ENCODE results near the gene UBE2H.

DNA sequence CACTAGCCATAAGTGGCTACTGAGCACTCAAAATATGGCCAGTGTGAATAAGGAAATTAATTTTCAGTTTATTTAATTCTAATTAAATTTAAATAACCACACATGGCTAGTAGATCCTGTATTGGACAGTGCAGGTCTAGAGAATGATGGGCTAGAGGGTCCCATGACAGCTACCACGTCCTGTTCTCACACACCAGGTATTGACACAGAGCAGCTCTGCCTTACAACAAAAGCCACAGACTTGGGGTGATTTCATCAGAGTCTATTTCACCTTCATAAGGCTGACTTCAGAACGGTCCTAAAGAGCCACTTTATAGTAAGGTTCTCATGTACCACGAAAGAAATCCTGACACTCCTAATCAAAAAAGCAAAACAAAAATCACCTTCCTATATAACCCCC is 111.3 kb downstream of the UBE2H start:
- peak in 1 of 3 donors; percentile 56 for TF ChIP-seq POLR2AphosphoS5 (IDR thresholded peaks at IDR 0.05)
- TF ChIP-seq, protein P1, sequence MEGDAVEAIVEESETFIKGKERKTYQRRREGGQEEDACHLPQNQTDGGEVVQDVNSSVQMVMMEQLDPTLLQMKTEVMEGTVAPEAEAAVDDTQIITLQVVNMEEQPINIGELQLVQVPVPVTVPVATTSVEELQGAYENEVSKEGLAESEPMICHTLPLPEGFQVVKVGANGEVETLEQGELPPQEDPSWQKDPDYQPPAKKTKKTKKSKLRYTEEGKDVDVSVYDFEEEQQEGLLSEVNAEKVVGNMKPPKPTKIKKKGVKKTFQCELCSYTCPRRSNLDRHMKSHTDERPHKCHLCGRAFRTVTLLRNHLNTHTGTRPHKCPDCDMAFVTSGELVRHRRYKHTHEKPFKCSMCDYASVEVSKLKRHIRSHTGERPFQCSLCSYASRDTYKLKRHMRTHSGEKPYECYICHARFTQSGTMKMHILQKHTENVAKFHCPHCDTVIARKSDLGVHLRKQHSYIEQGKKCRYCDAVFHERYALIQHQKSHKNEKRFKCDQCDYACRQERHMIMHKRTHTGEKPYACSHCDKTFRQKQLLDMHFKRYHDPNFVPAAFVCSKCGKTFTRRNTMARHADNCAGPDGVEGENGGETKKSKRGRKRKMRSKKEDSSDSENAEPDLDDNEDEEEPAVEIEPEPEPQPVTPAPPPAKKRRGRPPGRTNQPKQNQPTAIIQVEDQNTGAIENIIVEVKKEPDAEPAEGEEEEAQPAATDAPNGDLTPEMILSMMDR (IDR thresholded peaks at IDR 0.05 in 8 of 11, conservative IDR thresholded peaks at IDR 0.05 in 3 of 11), result no peak

Data from spleen (tissue), 7 donors.